Measurements from ENCODE around the gene LRMDA. TPM values are rescaled to one million over a fixed set of nuclear protein-coding genes. Genes with fewer than 3 reads are reported as not detected.

The LRMDA gene
- total and polyA plus RNA-seq, 2 of the 4 experiments (the other 2 are of a cell fraction), result 0.07 TPM; not detected in 1

- CTCF ChIA-PET, result no interaction called here
- WGBS, 2 experiments (ENCODE audit: extremely low coverage in 2 of 2, insufficient read length in 1 of 2), result no CpG with 5 or more reads among the region's 3 CpGs
- in situ Hi-C loops (cut with MboI; ENCODE audit: low sequenced_read_pairs), result no loop called here
- TF ChIP-seq RCOR1 (IDR thresholded peaks at IDR 0.05; ENCODE audit: insufficient replicate concordance, low read length) (no peak), MXI1 (IDR thresholded peaks at IDR 0.05; ENCODE audit: borderline replicate concordance, low read depth, low read length) (no peak), CHD1 (IDR thresholded peaks at IDR 0.05; ENCODE audit: low read depth, low read length) (no peak), RAD21 (IDR thresholded peaks at IDR 0.05; ENCODE audit: low read length) (no peak), MAZ (IDR thresholded peaks at IDR 0.05; ENCODE audit: borderline replicate concordance, low read depth, low read length) (no peak), POLR2A (IDR thresholded peaks at IDR 0.05; ENCODE audit: low read depth, low read length) (no peak), MAFK (IDR thresholded peaks at IDR 0.05; ENCODE audit: low read depth, low read length) (no peak), FOS (IDR thresholded peaks at IDR 0.05; ENCODE audit: low read depth, low read length) (no peak), USF2 (IDR thresholded peaks at IDR 0.05; ENCODE audit: low read depth, low read length) (no peak), SMC3 (IDR thresholded peaks at IDR 0.05; ENCODE audit: low read depth, low read length) (no peak), ELK1 (IDR thresholded peaks at IDR 0.05; ENCODE audit: borderline replicate concordance, low read depth, low read length) (no peak), NFE2L2 (IDR thresholded peaks at IDR 0.05; ENCODE audit: low read depth, low read length) (no peak), CTCF (conservative IDR thresholded peaks at IDR 0.05; ENCODE audit: low read depth, low read length) (no peak), CEBPB (IDR thresholded peaks at IDR 0.05; ENCODE audit: low read depth, low read length) (no peak), RFX5 (IDR thresholded peaks at IDR 0.05; ENCODE audit: low read depth, low read length) (no peak), BHLHE40 (IDR thresholded peaks at IDR 0.05; ENCODE audit: low read depth, low read length) (no peak)
- H3K4me1 ChIP-seq (ENCODE audit: control insufficient read depth, insufficient read depth, low read length), result no peaks in the 10 kb centered on the region
- no peak overlapping the region for H3K18ac ChIP-seq (ENCODE audit: low read depth, low read length)
- H4K8ac ChIP-seq (ENCODE audit: low read depth in 2 of 2, low read length in 2 of 2), result no peak overlapping the region
- H4K91ac ChIP-seq (ENCODE audit: insufficient read depth, low read depth, low read length), result no peak overlapping the region
- H2BK5ac ChIP-seq (ENCODE audit: low read depth, low read length, poor library complexity, severe bottlenecking), result no peak overlapping the region
- no peaks in the 10 kb centered on the region for H3K9me3 ChIP-seq (ENCODE audit: control insufficient read depth, insufficient read depth, low read length)
- no peak overlapping the region for H3K27ac ChIP-seq (ENCODE audit: insufficient read depth, low read length)
- H3K79me1 ChIP-seq (ENCODE audit: low read depth in 1 of 2, low read length in 2 of 2), result no peaks in the 10 kb centered on the region
- ATAC-seq (ENCODE audit: low read depth) (no peak), DNase-seq (no peak)
- H3K4me3 ChIP-seq (ENCODE audit: insufficient read depth, low read depth, low read length), result no peak overlapping the region
- H3K4ac ChIP-seq (ENCODE audit: low read depth, low read length), result no peak overlapping the region
- no TSS peak for BruUV-seq (replicated peaks)
- POLR2A ChIA-PET (ENCODE audit: unreplicated experiment), result no interaction called here
- no peak overlapping the region for H3K4me2 ChIP-seq (ENCODE audit: low read depth, low read length)
- dilution Hi-C loops (cut with HindIII; ENCODE audit: low sequenced_read_pairs, unreplicated experiment), result no loop called here
- no peak overlapping the region for H4K5ac ChIP-seq (ENCODE audit: low read depth, low read length)
- H3K56ac ChIP-seq (ENCODE audit: extremely low read depth, insufficient read depth, low read length), result no peak overlapping the region
- H3K9ac ChIP-seq (ENCODE audit: low read depth, low read length), result no peak overlapping the region
- no peak overlapping the region for H2BK20ac ChIP-seq (ENCODE audit: low read depth, low read length)
- no peak overlapping the region for H3K14ac ChIP-seq (replicated peaks; ENCODE audit: low read depth, low read length)
- H3K9me1 ChIP-seq (ENCODE audit: insufficient read depth, low read length), result no peaks in the 10 kb centered on the region
- intact Hi-C loops (cut with micrococcal nuclease), result no loop called here
- peaks cover 4% of the 10 kb centered on the region; the same call in 1 of the 2 replicates for H3K27me3 ChIP-seq (ENCODE audit: control insufficient read depth, insufficient read depth, low read length)
- no peaks in the 10 kb centered on the region for H3K36me3 ChIP-seq (ENCODE audit: control insufficient read depth, insufficient read depth, low read length)
- no peak overlapping the region for H3K23ac ChIP-seq (ENCODE audit: low read depth, low read length)
- no peak overlapping the region for H2AFZ ChIP-seq (replicated peaks; ENCODE audit: low read length, poor library complexity)
- no peak overlapping the region for H2AK9ac ChIP-seq (replicated peaks; ENCODE audit: low read depth, low read length, poor library complexity)
- H4K20me1 ChIP-seq (ENCODE audit: insufficient read depth, low read length), result no peaks in the 10 kb centered on the region
- no peak overlapping the region for H2AK5ac ChIP-seq (ENCODE audit: low read depth, low read length)
- no peak overlapping the region for H2BK120ac ChIP-seq (ENCODE audit: low read depth, low read length)
- no peak overlapping the region for H2BK15ac ChIP-seq (ENCODE audit: low read depth, low read length)
These were observed 216.3 kb downstream of the LRMDA start for GRCh38 chr10:75647675-75648074.

Data from IMR-90 (cell line).